Lung microvascular endothelial cell (primary cell): ENCODE results near the gene EHMT1. TPM values are rescaled to one million over a fixed set of nuclear protein-coding genes. Genes with fewer than 3 reads are reported as not detected.
"Not testable (repeated sequence)": the region's sequence is repeated elsewhere in the genome, so short reads cannot be mapped to it uniquely, and the experiment has no call there.

Source experiments
- DNase-seq, 2 donors: peaks; one replicate each; pipeline versions ENCODE4 v3.0.0 to v3.0.0-alpha.2; 2010; ENCODE audit warnings: low read depth in 2 of 2
- total RNA-seq: library from RNA; depleted of rRNA; stranded (reverse); fragments of >200 nt; gene quantifications from 2 replicates; pipeline ENCODE4 v1.2.1, GENCODE V29; 2014

The EHMT1 gene
- total RNA-seq, 1 donor from 2014 or later, result 46.2 TPM

GRCh38 chr9:137614631-137615386 is 4.0 kb upstream of the EHMT1 start:
- no peak for DNase-seq

GRCh38 chr9:137615387-137615871 is 3.4 kb upstream of the EHMT1 start:
- no peak for DNase-seq

GRCh38 chr9:137619240-137620047 is 639 bp downstream of the EHMT1 start:
- peak; percentile 43 to 52 for DNase-seq

GRCh38 chr9:137620048-137620405 is 1.2 kb downstream of the EHMT1 start:
- no peak for DNase-seq

GRCh38 chr9:137620581-137620980 is 1.8 kb downstream of the EHMT1 start:
- DNase-seq, result no peak

GRCh38 chr9:137621131-137621757 is 2.4 kb downstream of the EHMT1 start:
- DNase-seq, result peak; percentile 26 to 47

- DNase-seq, result not testable (repeated sequence)
These were observed 3.4 kb downstream of the EHMT1 start for GRCh38 chr9:137622211-137622610.

- DNase-seq, result no peak
These were observed 7.7 kb downstream of the EHMT1 start for GRCh38 chr9:137626464-137626863.

- not testable (repeated sequence) for DNase-seq
These were observed 8.6 kb downstream of the EHMT1 start for GRCh38 chr9:137627406-137627805.

- DNase-seq, result peak in 1 of 2 donors; percentile 47
These were observed 11.3 kb downstream of the EHMT1 start for GRCh38 chr9:137630126-137630525.

- DNase-seq, result peak in 1 of 2 donors; percentile 32
These were observed 11.9 kb downstream of the EHMT1 start for GRCh38 chr9:137630679-137631078.

GRCh38 chr9:137631345-137632229 is 12.8 kb downstream of the EHMT1 start:
- no peak for DNase-seq

- peak; percentile 61 to 88 for DNase-seq
These were observed 13.7 kb downstream of the EHMT1 start for GRCh38 chr9:137632230-137633161.

GRCh38 chr9:137634016-137634415 is 15.2 kb downstream of the EHMT1 start:
- DNase-seq, result no peak

- no peak for DNase-seq
These were observed 19.9 kb downstream of the EHMT1 start for GRCh38 chr9:137638680-137639079.

- DNase-seq, result peak; percentile 31 to 54
These were observed 20.7 kb downstream of the EHMT1 start for GRCh38 chr9:137639303-137640051.

- DNase-seq, result no peak
These were observed 22.1 kb downstream of the EHMT1 start for GRCh38 chr9:137640862-137641261.

- DNase-seq, result no peak
These were observed 23.4 kb downstream of the EHMT1 start for GRCh38 chr9:137642118-137642601.

- DNase-seq, result no peak
These were observed 24.1 kb downstream of the EHMT1 start for GRCh38 chr9:137642892-137643291.
